ENCODE results near the gene CMC2. TPM values are rescaled to one million over a fixed set of nuclear protein-coding genes. Genes with fewer than 3 reads are reported as not detected.

Gene CMC2
- total RNA-seq, 1 donor from 2014 or later, result 18.1 TPM

- H3K4me3 Mint-ChIP-seq, result no peak overlapping the region
- ChIA-PET POLR2A (no interaction called here), CTCF (no interaction called here)
- peaks cover 11% of the 10 kb centered on the region for H3K4me1 Mint-ChIP-seq
- intact Hi-C loops (cut with micrococcal nuclease), result no loop called here
- H3K9me3 Mint-ChIP-seq, result peaks cover 34% of the 10 kb centered on the region
- no peaks in the 10 kb centered on the region for H3K27me3 Mint-ChIP-seq
- no peak for TF ChIP-seq CTCF (IDR thresholded peaks at IDR 0.05)
- no peak overlapping the region for H3K27ac Mint-ChIP-seq
- H3K36me3 Mint-ChIP-seq (ENCODE audit: low read depth), result peaks cover 9% of the 10 kb centered on the region
- DNase-seq, result no peak
- no peak for ATAC-seq (ENCODE audit: low read depth)
Measured at GRCh38 chr16:80954985-80955384, 51.7 kb downstream of the CMC2 start.

- TF ChIP-seq CTCF (IDR thresholded peaks at IDR 0.05), result no peak
- POLR2A ChIA-PET, result no interaction called here
Measured at GRCh38 chr16:80948886-80949493, 57.7 kb downstream of the CMC2 start.

GRCh38 chr16:80947708-80948625, 58.7 kb downstream of the CMC2 start:
- DNase-seq, result no peak
- ATAC-seq (ENCODE audit: low read depth), result no peak
- H3K27ac Mint-ChIP-seq, result no peak overlapping the region
- peaks cover 4% of the 10 kb centered on the region for H3K9me3 Mint-ChIP-seq
- intact Hi-C loops (cut with micrococcal nuclease), result no loop called here
- no peak for TF ChIP-seq CTCF (IDR thresholded peaks at IDR 0.05)
- H3K4me1 Mint-ChIP-seq, result no peaks in the 10 kb centered on the region
- ChIA-PET POLR2A (no interaction called here), CTCF (no interaction called here)
- no peaks in the 10 kb centered on the region for H3K36me3 Mint-ChIP-seq (ENCODE audit: low read depth)
- H3K4me3 Mint-ChIP-seq, result no peak overlapping the region
- H3K27me3 Mint-ChIP-seq, result peaks cover 11% of the 10 kb centered on the region

More at GRCh38 chr16:80948886-80949493, 57.7 kb downstream of the CMC2 start:
- H3K27ac Mint-ChIP-seq, result no peak overlapping the region
- no peak overlapping the region for H3K4me3 Mint-ChIP-seq
- intact Hi-C loops (cut with micrococcal nuclease), result no loop called here
- CTCF ChIA-PET, result no interaction called here
- peaks cover 11% of the 10 kb centered on the region for H3K27me3 Mint-ChIP-seq
- H3K36me3 Mint-ChIP-seq (ENCODE audit: low read depth), result no peaks in the 10 kb centered on the region
- peaks cover 2% of the 10 kb centered on the region for H3K9me3 Mint-ChIP-seq
- DNase-seq, result no peak
- peaks cover 8% of the 10 kb centered on the region for H3K4me1 Mint-ChIP-seq
- peak; percentile 34 for ATAC-seq (ENCODE audit: low read depth)

- H3K9me3 Mint-ChIP-seq, result peaks cover 4% of the 10 kb centered on the region
- no peak overlapping the region for H3K27ac Mint-ChIP-seq
- intact Hi-C loops (cut with micrococcal nuclease), result no loop called here
- peaks cover 11% of the 10 kb centered on the region for H3K27me3 Mint-ChIP-seq
- no peaks in the 10 kb centered on the region for H3K4me1 Mint-ChIP-seq
- ATAC-seq (ENCODE audit: low read depth) (no peak), DNase-seq (no peak)
- no peak for TF ChIP-seq CTCF (IDR thresholded peaks at IDR 0.05)
- ChIA-PET CTCF (no interaction called here), POLR2A (no interaction called here)
- H3K4me3 Mint-ChIP-seq, result no peak overlapping the region
- H3K36me3 Mint-ChIP-seq (ENCODE audit: low read depth), result no peaks in the 10 kb centered on the region
Measured at GRCh38 chr16:80947239-80947638, 59.4 kb downstream of the CMC2 start.

- H3K27ac Mint-ChIP-seq, result no peak overlapping the region
- H3K4me1 Mint-ChIP-seq, result no peaks in the 10 kb centered on the region
- peaks cover 2% of the 10 kb centered on the region for H3K9me3 Mint-ChIP-seq
- intact Hi-C loops (cut with micrococcal nuclease), result no loop called here
- POLR2A ChIA-PET, result no interaction called here
- TF ChIP-seq CTCF (IDR thresholded peaks at IDR 0.05), result no peak
- no peak for DNase-seq
- H3K36me3 Mint-ChIP-seq (ENCODE audit: low read depth), result no peaks in the 10 kb centered on the region
- peaks cover 11% of the 10 kb centered on the region for H3K27me3 Mint-ChIP-seq
- CTCF ChIA-PET, result no interaction called here
- no peak overlapping the region for H3K4me3 Mint-ChIP-seq
- no peak for ATAC-seq (ENCODE audit: low read depth)
Measured at GRCh38 chr16:80946481-80946880, 60.2 kb downstream of the CMC2 start.
